Measurements from ENCODE around the gene UROC1. TPM values are rescaled to one million over a fixed set of nuclear protein-coding genes. Genes with fewer than 3 reads are reported as not detected.

The UROC1 gene
- total and polyA plus RNA-seq, 2 of the 13 experiments (the other 11 are each of a cell fraction or from before 2014, with no cell fraction given): 0.71 to 1.3 TPM

GRCh38 chr3:126475413-126476114 lies 42.0 kb downstream of the UROC1 start, which contains the start of gene ZXDC (continued):
- TF ChIP-seq ZBTB4 (CRISPR knock-in tag; IDR thresholded peaks at IDR 0.05; ENCODE audit: borderline replicate concordance) (no peak), YY1 (IDR thresholded peaks at IDR 0.05; ENCODE audit: insufficient read depth, insufficient replicate concordance, low read depth, low read length) (peak; percentile 92), ATF4 (CRISPR knock-in tag; IDR thresholded peaks at IDR 0.05) (peak in 1 of 2 experiments; percentile 42; a peak in 1 of 4 replicates), ZNF543 (CRISPR knock-in tag; IDR thresholded peaks at IDR 0.05) (no peak), ZNF3 (CRISPR knock-in tag; IDR thresholded peaks at IDR 0.05) (no peak), CEBPG (CRISPR knock-in tag; IDR thresholded peaks at IDR 0.05) (no peak), HCFC1 (IDR thresholded peaks at IDR 0.05; ENCODE audit: low read depth, low read length) (no peak), ISL2 (CRISPR knock-in tag; IDR thresholded peaks at IDR 0.05) (0 out of 2 replicates have a peak, but pooled peaks have one; percentile 10), KAT7 (CRISPR knock-in tag; IDR thresholded peaks at IDR 0.05; ENCODE audit: borderline replicate concordance) (no peak), RCOR2 (CRISPR knock-in tag; IDR thresholded peaks at IDR 0.05) (no peak), ZNF567 (CRISPR knock-in tag; IDR thresholded peaks at IDR 0.05; ENCODE audit: borderline replicate concordance) (no peak), WIZ (CRISPR knock-in tag; IDR thresholded peaks at IDR 0.05) (no peak), ZSCAN20 (CRISPR knock-in tag; IDR thresholded peaks at IDR 0.05; ENCODE audit: borderline replicate concordance) (peak; percentile 31; the same call in 1 of the 2 replicates), ZNF235 (CRISPR knock-in tag; IDR thresholded peaks at IDR 0.05; ENCODE audit: borderline replicate concordance) (no peak)
- TF ChIP-seq, protein P1, sequence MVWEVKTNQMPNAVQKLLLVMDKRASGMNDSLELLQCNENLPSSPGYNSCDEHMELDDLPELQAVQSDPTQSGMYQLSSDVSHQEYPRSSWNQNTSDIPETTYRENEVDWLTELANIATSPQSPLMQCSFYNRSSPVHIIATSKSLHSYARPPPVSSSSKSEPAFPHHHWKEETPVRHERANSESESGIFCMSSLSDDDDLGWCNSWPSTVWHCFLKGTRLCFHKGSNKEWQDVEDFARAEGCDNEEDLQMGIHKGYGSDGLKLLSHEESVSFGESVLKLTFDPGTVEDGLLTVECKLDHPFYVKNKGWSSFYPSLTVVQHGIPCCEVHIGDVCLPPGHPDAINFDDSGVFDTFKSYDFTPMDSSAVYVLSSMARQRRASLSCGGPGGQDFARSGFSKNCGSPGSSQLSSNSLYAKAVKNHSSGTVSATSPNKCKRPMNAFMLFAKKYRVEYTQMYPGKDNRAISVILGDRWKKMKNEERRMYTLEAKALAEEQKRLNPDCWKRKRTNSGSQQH (CRISPR knock-in tag; IDR thresholded peaks at IDR 0.05; ENCODE audit: low read depth): 0 out of 2 replicates have a peak, but pooled peaks have one; percentile 18
- TF ChIP-seq, protein P2, sequence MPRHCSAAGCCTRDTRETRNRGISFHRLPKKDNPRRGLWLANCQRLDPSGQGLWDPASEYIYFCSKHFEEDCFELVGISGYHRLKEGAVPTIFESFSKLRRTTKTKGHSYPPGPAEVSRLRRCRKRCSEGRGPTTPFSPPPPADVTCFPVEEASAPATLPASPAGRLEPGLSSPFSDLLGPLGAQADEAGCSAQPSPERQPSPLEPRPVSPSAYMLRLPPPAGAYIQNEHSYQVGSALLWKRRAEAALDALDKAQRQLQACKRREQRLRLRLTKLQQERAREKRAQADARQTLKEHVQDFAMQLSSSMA (CRISPR knock-in tag; IDR thresholded peaks at IDR 0.05): no peak
- TF ChIP-seq, protein P3, sequence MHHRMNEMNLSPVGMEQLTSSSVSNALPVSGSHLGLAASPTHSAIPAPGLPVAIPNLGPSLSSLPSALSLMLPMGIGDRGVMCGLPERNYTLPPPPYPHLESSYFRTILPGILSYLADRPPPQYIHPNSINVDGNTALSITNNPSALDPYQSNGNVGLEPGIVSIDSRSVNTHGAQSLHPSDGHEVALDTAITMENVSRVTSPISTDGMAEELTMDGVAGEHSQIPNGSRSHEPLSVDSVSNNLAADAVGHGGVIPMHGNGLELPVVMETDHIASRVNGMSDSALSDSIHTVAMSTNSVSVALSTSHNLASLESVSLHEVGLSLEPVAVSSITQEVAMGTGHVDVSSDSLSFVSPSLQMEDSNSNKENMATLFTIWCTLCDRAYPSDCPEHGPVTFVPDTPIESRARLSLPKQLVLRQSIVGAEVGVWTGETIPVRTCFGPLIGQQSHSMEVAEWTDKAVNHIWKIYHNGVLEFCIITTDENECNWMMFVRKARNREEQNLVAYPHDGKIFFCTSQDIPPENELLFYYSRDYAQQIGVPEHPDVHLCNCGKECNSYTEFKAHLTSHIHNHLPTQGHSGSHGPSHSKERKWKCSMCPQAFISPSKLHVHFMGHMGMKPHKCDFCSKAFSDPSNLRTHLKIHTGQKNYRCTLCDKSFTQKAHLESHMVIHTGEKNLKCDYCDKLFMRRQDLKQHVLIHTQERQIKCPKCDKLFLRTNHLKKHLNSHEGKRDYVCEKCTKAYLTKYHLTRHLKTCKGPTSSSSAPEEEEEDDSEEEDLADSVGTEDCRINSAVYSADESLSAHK (CRISPR knock-in tag; IDR thresholded peaks at IDR 0.05; ENCODE audit: borderline replicate concordance): no peak
